Nephron (organoid): Measurements from ENCODE around the gene LTV1.

Experiments
- H3K27ac Mint-ChIP-seq, 3 experiments: 2 replicates each; pipeline ENCODE4 v1.8.0; 2020; ENCODE audit warnings: mixed read lengths in 3 of 3, mild to moderate bottlenecking in 2 of 3, moderate library complexity in 1 of 3
- H3K27me3 Mint-ChIP-seq: 2 replicates; pipeline ENCODE4 v1.8.0; 2021; ENCODE audit warnings: low read depth, mild to moderate bottlenecking, moderate library complexity, mixed read lengths
- H3K36me3 Mint-ChIP-seq: 2 replicates; pipeline ENCODE4 v1.8.0; 2020; ENCODE audit warnings: low read depth, mixed read lengths
- H3K4me1 Mint-ChIP-seq: 2 replicates; pipeline ENCODE4 v1.8.0; 2020; ENCODE audit warnings: mixed read lengths
- H3K4me3 Mint-ChIP-seq, 3 experiments: 2 replicates each; pipeline ENCODE4 v1.8.0; 2020; ENCODE audit warnings: mild to moderate bottlenecking in 3 of 3, mixed read lengths in 3 of 3, moderate library complexity in 2 of 3
- H3K9me3 Mint-ChIP-seq: 2 replicates; pipeline ENCODE4 v1.8.0; 2020; ENCODE audit warnings: mixed read lengths
- TF ChIP-seq, protein P1 (sequence below), 3 experiments: fragments of 200-600 bp; sonication (generic); IDR thresholded peaks; one replicate each; pipeline ENCODE4 v1.5.0; 2021; ENCODE audit warnings: antibody characterized with exemption in 3 of 3; ENCODE audit not compliant: unreplicated experiment in 3 of 3

Gene LTV1

DNA sequence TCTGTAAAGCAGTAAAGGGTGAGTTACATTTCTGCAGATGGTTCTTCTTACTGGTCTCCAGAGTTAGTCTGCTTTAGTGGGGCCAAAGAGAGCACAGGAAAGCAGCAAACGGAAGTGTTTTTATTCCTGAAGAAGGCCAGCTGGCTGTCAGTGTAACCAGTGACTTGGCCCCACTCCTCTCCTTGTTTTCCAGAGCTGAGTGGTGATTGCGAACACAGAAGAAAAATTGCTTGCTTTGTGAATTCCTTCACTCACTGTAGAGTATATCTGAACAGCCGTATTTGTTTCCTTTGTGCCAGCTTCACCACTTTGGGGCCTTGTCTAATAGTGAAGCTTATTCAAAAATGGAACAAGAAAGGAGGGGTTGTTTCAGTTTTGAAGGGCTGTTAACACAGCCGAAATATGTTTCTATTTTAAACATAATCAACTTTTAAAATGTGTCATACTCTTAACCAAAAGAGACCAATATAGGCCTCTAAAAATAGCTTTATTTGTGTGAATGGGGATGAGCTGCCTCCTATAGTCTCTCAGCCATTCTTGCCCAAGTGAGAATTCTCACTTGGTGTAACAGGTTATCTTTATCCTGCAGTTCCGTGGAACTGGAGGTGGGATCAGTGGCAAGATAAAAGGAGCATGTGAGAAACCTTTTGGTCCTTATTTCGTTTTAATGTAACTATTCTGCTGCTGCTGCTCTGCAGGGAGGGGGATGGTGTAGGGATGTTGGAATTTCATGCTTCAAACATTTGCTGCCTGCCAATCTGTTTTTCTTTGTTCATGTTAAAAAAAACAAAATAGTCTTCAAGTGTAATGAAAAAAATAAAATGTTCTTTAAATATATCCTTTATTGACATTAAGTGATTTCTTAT is 59.0 kb downstream of the LTV1 start:
- Mint-ChIP-seq H3K9me3 (peaks cover 8% of the 10 kb centered on the region), H3K36me3 (peaks cover 4% of the 10 kb centered on the region), H3K27me3 (peaks cover 3% of the 10 kb centered on the region), H3K4me3 (peak overlapping the region in 2 of 3 experiments; percentile 50 to 52), H3K27ac (peak overlapping the region; percentile 99 to 100 (median 99)), H3K4me1 (peaks cover 33% of the 10 kb centered on the region)
- TF ChIP-seq, protein P1, sequence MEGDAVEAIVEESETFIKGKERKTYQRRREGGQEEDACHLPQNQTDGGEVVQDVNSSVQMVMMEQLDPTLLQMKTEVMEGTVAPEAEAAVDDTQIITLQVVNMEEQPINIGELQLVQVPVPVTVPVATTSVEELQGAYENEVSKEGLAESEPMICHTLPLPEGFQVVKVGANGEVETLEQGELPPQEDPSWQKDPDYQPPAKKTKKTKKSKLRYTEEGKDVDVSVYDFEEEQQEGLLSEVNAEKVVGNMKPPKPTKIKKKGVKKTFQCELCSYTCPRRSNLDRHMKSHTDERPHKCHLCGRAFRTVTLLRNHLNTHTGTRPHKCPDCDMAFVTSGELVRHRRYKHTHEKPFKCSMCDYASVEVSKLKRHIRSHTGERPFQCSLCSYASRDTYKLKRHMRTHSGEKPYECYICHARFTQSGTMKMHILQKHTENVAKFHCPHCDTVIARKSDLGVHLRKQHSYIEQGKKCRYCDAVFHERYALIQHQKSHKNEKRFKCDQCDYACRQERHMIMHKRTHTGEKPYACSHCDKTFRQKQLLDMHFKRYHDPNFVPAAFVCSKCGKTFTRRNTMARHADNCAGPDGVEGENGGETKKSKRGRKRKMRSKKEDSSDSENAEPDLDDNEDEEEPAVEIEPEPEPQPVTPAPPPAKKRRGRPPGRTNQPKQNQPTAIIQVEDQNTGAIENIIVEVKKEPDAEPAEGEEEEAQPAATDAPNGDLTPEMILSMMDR (IDR thresholded peaks at IDR 0.05; ENCODE audit: unreplicated experiment in 3 of 3), result no peak

- H3K4me3 Mint-ChIP-seq, result peak overlapping the region in 1 of 3 experiments; percentile 3
- H3K36me3 Mint-ChIP-seq, result peaks cover 4% of the 10 kb centered on the region
- peaks cover 3% of the 10 kb centered on the region for H3K27me3 Mint-ChIP-seq
- TF ChIP-seq, protein P1 (IDR thresholded peaks at IDR 0.05; ENCODE audit: unreplicated experiment in 3 of 3), result no peak
- peaks cover 8% of the 10 kb centered on the region for H3K9me3 Mint-ChIP-seq
- peak overlapping the region; percentile 99 to 100 (median 99) for H3K27ac Mint-ChIP-seq
- peaks cover 33% of the 10 kb centered on the region for H3K4me1 Mint-ChIP-seq
Observed at GRCh38 chr6:143902827-143903226, 59.7 kb downstream of the LTV1 start.

- Mint-ChIP-seq H3K36me3 (peaks cover 35% of the 10 kb centered on the region), H3K27me3 (no peaks in the 10 kb centered on the region), H3K4me1 (no peaks in the 10 kb centered on the region), H3K9me3 (peaks cover 43% of the 10 kb centered on the region), H3K4me3 (no peak overlapping the region), H3K27ac (no peak overlapping the region)
- TF ChIP-seq, protein P1 (IDR thresholded peaks at IDR 0.05; ENCODE audit: unreplicated experiment in 3 of 3), result no peak
Observed at GRCh38 chr6:143911028-143911427, 67.9 kb downstream of the LTV1 start.

DNA sequence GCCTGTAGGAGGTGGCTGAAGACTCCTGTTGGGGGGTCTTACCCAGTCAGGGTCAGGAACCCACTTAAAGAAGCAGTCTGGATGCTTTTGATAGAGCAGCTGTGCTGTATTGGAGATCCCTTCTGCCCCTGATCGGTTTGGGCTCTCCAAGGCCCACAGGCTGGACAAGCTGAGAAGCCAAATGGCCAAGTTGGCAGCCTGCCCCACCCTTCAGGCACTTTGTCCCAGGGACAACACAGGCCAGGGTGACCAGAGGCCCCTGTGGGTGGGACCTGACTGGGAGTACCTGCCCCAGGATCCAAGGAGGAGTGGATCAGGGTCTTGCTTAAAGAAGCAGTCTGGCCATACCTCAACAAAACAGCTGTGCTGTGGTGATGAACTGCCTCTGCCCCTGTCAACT is 69.5 kb downstream of the LTV1 start:
- Mint-ChIP-seq H3K4me1 (no peaks in the 10 kb centered on the region), H3K4me3 (no peak overlapping the region), H3K9me3 (peaks cover 47% of the 10 kb centered on the region), H3K36me3 (peaks cover 44% of the 10 kb centered on the region), H3K27me3 (no peaks in the 10 kb centered on the region), H3K27ac (no peak overlapping the region)
- TF ChIP-seq, protein P1 (IDR thresholded peaks at IDR 0.05; ENCODE audit: unreplicated experiment in 3 of 3), result no peak
